ENCODE measurements around the gene BTF3. TPM values are rescaled to one million over a fixed set of nuclear protein-coding genes. Genes with fewer than 3 reads are reported as not detected.

BTF3 gene
- total and polyA plus RNA-seq, 2 donors = 324 to 712 TPM

DNA sequence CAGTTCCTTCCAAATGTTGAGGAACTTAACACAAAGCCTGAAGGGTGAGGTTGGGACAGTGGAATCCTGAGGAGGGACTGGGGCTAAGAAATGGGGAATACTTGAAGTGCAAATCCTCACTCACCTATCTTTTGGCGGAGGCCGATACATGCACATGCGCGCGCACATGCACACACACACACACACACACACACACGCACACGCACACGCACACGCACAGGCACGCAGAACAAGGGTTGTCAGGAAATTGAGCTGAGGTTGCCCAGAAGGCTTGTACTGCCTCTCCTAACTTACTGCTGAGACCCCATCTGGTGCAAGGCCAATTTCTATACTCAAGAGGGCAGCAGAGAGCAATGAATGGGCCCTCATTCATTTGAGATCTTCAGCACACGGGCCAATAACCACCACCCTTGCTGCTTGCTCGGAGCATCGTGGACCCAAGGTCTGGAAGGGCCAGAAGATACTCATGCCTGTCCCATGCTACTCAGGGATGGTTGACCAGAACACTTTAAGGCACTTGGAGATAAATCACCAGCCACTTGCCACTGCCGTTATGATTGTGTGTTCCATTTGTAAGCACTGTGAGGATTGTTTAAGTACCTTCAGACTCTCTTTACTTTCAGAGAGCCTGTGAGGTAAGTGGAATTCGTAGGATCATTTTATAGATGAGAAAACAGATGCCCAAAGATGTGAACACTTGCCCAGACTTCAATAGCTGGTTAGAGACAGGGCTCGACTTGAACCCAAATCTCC lies 21.5 kb downstream of the BTF3 start:
- 14% methylated on average over 16 of the region's 16 CpGs for WGBS
- DNase-seq (ENCODE audit: extremely low spot score) = no peak
- no peak overlapping the region for H3K27ac ChIP-seq (ENCODE audit: low read depth)
- H3K4me1 ChIP-seq (ENCODE audit: insufficient read depth) = no peaks in the 10 kb centered on the region
- H3K4me3 ChIP-seq (ENCODE audit: low read depth, low read length) = no peak overlapping the region
- H3K36me3 ChIP-seq (ENCODE audit: insufficient read depth) = no peaks in the 10 kb centered on the region

GRCh38 chr5:73522989-73523388 lies 24.7 kb downstream of the BTF3 start:
- Histone ChIP-seq H3K4me1 (ENCODE audit: insufficient read depth) (no peaks in the 10 kb centered on the region), H3K27ac (ENCODE audit: low read depth) (no peak overlapping the region), H3K36me3 (ENCODE audit: insufficient read depth) (no peaks in the 10 kb centered on the region), H3K4me3 (ENCODE audit: low read depth, low read length) (no peak overlapping the region)
- no peak for DNase-seq (ENCODE audit: extremely low spot score)
- 83% methylated on average over 7 of the region's 7 CpGs for WGBS

- H3K27ac ChIP-seq (ENCODE audit: low read depth) = no peak overlapping the region
- no peaks in the 10 kb centered on the region for H3K36me3 ChIP-seq (ENCODE audit: insufficient read depth)
- no peak for DNase-seq (ENCODE audit: extremely low spot score)
- H3K4me1 ChIP-seq (ENCODE audit: insufficient read depth) = no peaks in the 10 kb centered on the region
- H3K4me3 ChIP-seq (ENCODE audit: low read depth, low read length) = no peak overlapping the region
- 86% methylated on average over 1 of the region's 1 CpG for WGBS
These were observed 25.6 kb downstream of the BTF3 start for GRCh38 chr5:73523861-73524260.

GRCh38 chr5:73525606-73526203 lies 27.5 kb downstream of the BTF3 start:
- 69% methylated on average over 3 of the region's 3 CpGs for WGBS
- Histone ChIP-seq H3K4me1 (ENCODE audit: insufficient read depth) (no peaks in the 10 kb centered on the region), H3K4me3 (ENCODE audit: low read depth, low read length) (no peak overlapping the region), H3K36me3 (ENCODE audit: insufficient read depth) (no peaks in the 10 kb centered on the region), H3K27ac (ENCODE audit: low read depth) (no peak overlapping the region)
- DNase-seq (ENCODE audit: extremely low spot score) = no peak

DNA sequence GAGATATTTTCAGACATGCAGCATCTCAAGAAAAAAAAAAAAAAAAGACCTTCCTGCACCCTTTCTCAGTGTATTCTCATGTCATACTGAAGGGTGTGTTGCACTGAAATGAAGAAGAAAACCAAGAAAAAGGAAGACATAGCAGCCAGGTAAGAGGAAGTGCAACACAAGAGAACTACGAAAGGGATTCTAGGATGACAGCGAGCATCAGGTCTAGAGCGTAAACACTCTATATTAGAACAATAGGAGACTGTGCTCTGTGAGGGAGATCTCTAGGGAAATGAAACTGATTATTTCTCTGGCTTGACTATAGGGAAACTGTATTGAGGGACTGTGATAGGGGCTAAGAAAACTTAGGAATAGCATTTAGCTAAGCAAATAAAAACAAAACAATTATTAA lies 30.0 kb downstream of the BTF3 start:
- no peaks in the 10 kb centered on the region for H3K4me1 ChIP-seq (ENCODE audit: insufficient read depth)
- H3K27ac ChIP-seq (ENCODE audit: low read depth) = no peak overlapping the region
- no peaks in the 10 kb centered on the region for H3K36me3 ChIP-seq (ENCODE audit: insufficient read depth)
- DNase-seq (ENCODE audit: extremely low spot score) = no peak
- no peak overlapping the region for H3K4me3 ChIP-seq (ENCODE audit: low read depth, low read length)
- 55% methylated on average over 3 of the region's 3 CpGs for WGBS

GRCh38 chr5:73529081-73529480 lies 30.8 kb downstream of the BTF3 start:
- no peaks in the 10 kb centered on the region for H3K4me1 ChIP-seq (ENCODE audit: insufficient read depth)
- WGBS = 78% methylated on average over 1 of the region's 1 CpG
- H3K36me3 ChIP-seq (ENCODE audit: insufficient read depth) = no peaks in the 10 kb centered on the region
- H3K4me3 ChIP-seq (ENCODE audit: low read depth, low read length) = no peak overlapping the region
- no peak for DNase-seq (ENCODE audit: extremely low spot score)
- H3K27ac ChIP-seq (ENCODE audit: low read depth) = no peak overlapping the region

GRCh38 chr5:73531356-73531755 lies 33.1 kb downstream of the BTF3 start:
- Histone ChIP-seq H3K27ac (ENCODE audit: low read depth) (no peak overlapping the region), H3K4me1 (ENCODE audit: insufficient read depth) (no peaks in the 10 kb centered on the region), H3K36me3 (ENCODE audit: insufficient read depth) (no peaks in the 10 kb centered on the region), H3K4me3 (ENCODE audit: low read depth, low read length) (no peak overlapping the region)
- WGBS = 86% methylated on average over 1 of the region's 1 CpG
- DNase-seq (ENCODE audit: extremely low spot score) = no peak

GRCh38 chr5:73532195-73532594 lies 34.0 kb downstream of the BTF3 start:
- H3K4me1 ChIP-seq (ENCODE audit: insufficient read depth) = no peaks in the 10 kb centered on the region
- 80% methylated on average over 5 of the region's 5 CpGs for WGBS
- H3K36me3 ChIP-seq (ENCODE audit: insufficient read depth) = no peaks in the 10 kb centered on the region
- DNase-seq (ENCODE audit: extremely low spot score) = no peak
- H3K27ac ChIP-seq (ENCODE audit: low read depth) = no peak overlapping the region
- H3K4me3 ChIP-seq (ENCODE audit: low read depth, low read length) = no peak overlapping the region

DNA sequence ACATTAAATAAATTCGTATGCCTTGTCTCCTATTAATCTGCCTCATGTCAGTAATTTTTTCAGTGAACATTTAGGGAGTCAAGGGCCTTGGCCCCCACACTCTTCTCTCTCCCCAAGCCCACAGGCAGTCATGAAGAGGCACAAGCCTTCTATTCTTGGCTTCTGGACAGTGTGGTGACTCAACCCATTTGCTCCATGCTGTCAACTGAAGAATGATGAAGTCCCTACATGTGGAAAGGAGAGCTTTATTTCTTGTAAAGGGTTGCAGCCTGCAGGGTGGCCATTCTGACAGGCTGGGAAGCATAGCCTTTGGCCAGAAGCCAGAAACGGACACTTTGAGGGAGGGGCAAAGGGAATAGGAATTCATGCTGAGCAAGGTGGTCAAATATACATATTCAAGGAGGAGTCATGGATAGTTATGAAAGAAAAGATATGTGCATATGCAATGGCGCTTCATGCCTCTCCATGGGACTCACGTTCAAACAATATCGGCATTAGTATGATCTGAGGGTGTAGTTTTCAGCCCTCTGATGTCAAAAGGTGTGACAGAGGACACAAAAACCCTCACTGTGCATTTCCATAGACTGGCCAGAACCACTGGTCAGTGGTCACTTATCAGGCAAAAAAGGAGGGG lies 35.9 kb downstream of the BTF3 start:
- WGBS = 80% methylated on average over 5 of the region's 5 CpGs

DNA sequence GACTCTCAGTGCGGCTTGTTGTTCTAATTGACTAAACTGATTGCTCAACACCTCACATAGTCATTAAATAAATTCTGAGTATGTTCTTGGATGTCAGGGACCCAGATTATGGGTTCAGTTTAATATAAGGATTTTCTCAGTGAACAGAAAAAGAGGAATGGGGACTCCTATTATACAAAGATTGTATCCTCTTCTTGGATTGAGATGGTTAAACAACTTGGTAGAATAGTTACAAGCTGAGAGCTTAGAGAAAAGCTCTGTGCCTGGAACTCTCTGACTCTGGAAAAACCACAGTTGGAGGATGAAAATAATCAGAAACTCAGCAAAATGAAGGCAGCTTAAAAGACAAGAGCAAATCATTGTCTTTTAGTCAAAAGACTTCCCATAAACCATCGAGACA lies 36.7 kb downstream of the BTF3 start:
- Histone ChIP-seq H3K36me3 (ENCODE audit: insufficient read depth) (no peaks in the 10 kb centered on the region), H3K4me3 (ENCODE audit: low read depth, low read length) (no peak overlapping the region), H3K27ac (ENCODE audit: low read depth) (no peak overlapping the region), H3K4me1 (ENCODE audit: insufficient read depth) (no peaks in the 10 kb centered on the region)
- 92% methylated on average over 2 of the region's 2 CpGs for WGBS
- DNase-seq (ENCODE audit: extremely low spot score) = no peak

More for the DNA sequence above, 35.9 kb downstream of the BTF3 start:
- Histone ChIP-seq H3K4me1 (ENCODE audit: insufficient read depth) (no peaks in the 10 kb centered on the region), H3K36me3 (ENCODE audit: insufficient read depth) (no peaks in the 10 kb centered on the region), H3K27ac (ENCODE audit: low read depth) (no peak overlapping the region), H3K4me3 (ENCODE audit: low read depth, low read length) (no peak overlapping the region)
- no peak for DNase-seq (ENCODE audit: extremely low spot score)

DNA sequence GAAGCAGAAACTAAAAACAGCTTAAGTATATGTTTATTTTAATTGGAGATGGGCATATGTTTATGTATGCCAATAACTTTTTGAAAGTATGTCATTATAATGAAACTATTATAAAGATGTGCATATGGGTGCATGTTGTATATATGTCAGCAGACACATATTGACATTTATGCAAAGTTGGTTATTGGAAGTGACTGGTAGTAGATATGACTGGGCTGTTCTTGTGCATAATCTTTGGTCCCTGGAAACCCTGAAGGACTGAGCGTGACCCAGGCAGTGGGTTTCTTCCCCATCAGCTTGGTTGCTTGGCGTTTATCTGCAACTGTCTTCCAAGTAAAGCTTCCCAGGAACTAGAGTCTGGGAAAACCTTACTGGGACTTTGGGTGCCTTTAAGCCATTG lies 41.5 kb downstream of the BTF3 start:
- 72% methylated on average over 2 of the region's 2 CpGs for WGBS
- no peaks in the 10 kb centered on the region for H3K4me1 ChIP-seq (ENCODE audit: insufficient read depth)
- no peak for DNase-seq (ENCODE audit: extremely low spot score)
- H3K36me3 ChIP-seq (ENCODE audit: insufficient read depth) = no peaks in the 10 kb centered on the region
- H3K27ac ChIP-seq (ENCODE audit: low read depth) = no peak overlapping the region
- H3K4me3 ChIP-seq (ENCODE audit: low read depth, low read length) = no peak overlapping the region

GRCh38 chr5:73540192-73540591 lies 42.0 kb downstream of the BTF3 start:
- no peak overlapping the region for H3K27ac ChIP-seq (ENCODE audit: low read depth)
- DNase-seq (ENCODE audit: extremely low spot score) = no peak
- no peaks in the 10 kb centered on the region for H3K36me3 ChIP-seq (ENCODE audit: insufficient read depth)
- H3K4me1 ChIP-seq (ENCODE audit: insufficient read depth) = no peaks in the 10 kb centered on the region
- H3K4me3 ChIP-seq (ENCODE audit: low read depth, low read length) = no peak overlapping the region
- 47% methylated on average over 3 of the region's 3 CpGs for WGBS

GRCh38 chr5:73542020-73542419 lies 43.8 kb downstream of the BTF3 start:
- 41% methylated on average over 4 of the region's 4 CpGs for WGBS
- Histone ChIP-seq H3K4me1 (ENCODE audit: insufficient read depth) (no peaks in the 10 kb centered on the region), H3K27ac (ENCODE audit: low read depth) (no peak overlapping the region), H3K4me3 (ENCODE audit: low read depth, low read length) (no peak overlapping the region), H3K36me3 (ENCODE audit: insufficient read depth) (no peaks in the 10 kb centered on the region)
- DNase-seq (ENCODE audit: extremely low spot score) = no peak
